ENCODE data around the gene TOR1AIP2. TPM values are rescaled to one million over a fixed set of nuclear protein-coding genes. Genes with fewer than 3 reads are reported as not detected.

Gene TOR1AIP2
- total RNA-seq, 1 donor from 2014 or later: 88.5 TPM

DNA sequence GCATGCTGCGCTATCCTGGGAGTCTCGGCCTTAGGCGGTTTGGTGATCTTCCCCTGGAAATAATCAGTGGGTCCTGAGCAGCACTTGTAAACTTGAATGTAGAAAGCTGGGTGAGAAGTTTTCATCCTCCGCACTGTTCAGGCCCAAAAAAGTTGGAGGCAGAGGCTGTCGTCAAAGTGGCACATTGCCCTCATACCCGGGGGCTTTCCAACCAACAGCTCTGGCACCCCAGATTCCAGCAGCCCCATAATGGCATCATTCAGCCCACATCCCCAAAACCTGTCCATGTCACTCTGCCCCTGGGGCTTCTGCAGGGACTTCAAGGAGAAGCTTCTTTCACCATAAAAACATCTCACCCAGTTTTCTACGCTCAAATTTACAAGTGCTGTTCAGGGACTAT, 59.3 kb downstream of the TOR1AIP2 start:
- H3K9me3 ChIP-seq: no peaks in the 10 kb centered on the region
- DNase-seq (no peak), ATAC-seq (no peak)
- no peak overlapping the region for H3K27ac ChIP-seq
- intact Hi-C loops (cut with DNase I): no loop called here
- TF ChIP-seq, protein P1, sequence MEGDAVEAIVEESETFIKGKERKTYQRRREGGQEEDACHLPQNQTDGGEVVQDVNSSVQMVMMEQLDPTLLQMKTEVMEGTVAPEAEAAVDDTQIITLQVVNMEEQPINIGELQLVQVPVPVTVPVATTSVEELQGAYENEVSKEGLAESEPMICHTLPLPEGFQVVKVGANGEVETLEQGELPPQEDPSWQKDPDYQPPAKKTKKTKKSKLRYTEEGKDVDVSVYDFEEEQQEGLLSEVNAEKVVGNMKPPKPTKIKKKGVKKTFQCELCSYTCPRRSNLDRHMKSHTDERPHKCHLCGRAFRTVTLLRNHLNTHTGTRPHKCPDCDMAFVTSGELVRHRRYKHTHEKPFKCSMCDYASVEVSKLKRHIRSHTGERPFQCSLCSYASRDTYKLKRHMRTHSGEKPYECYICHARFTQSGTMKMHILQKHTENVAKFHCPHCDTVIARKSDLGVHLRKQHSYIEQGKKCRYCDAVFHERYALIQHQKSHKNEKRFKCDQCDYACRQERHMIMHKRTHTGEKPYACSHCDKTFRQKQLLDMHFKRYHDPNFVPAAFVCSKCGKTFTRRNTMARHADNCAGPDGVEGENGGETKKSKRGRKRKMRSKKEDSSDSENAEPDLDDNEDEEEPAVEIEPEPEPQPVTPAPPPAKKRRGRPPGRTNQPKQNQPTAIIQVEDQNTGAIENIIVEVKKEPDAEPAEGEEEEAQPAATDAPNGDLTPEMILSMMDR (IDR thresholded peaks at IDR 0.05): no peak
- H3K4me3 ChIP-seq: no peak overlapping the region
- H3K27me3 ChIP-seq: no peaks in the 10 kb centered on the region
- peaks cover 20% of the 10 kb centered on the region for H3K4me1 ChIP-seq
- no peaks in the 10 kb centered on the region for H3K36me3 ChIP-seq

DNA sequence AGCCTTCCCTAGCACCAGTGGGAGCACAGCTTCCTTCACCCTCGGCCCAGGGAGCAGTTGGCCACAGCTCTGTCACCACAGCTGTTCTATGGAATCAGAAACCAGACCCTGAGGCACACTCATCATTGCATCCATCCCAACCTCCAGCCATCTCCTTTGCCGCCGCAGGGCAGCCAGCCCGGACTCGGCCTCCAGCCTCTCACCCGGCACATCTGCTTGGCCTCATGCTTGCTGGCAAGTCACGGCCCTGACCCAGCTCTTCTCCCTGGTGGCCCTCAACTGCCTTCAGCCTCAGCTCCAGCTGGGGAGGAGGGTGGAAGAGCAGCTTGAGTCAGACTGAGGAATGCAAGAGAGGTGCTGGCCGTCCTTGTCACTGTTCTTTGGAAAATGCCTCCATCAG, 59.8 kb downstream of the TOR1AIP2 start:
- peaks cover 20% of the 10 kb centered on the region for H3K4me1 ChIP-seq
- H3K4me3 ChIP-seq: no peak overlapping the region
- intact Hi-C loops (cut with DNase I): no loop called here
- TF ChIP-seq, protein P1 (IDR thresholded peaks at IDR 0.05): no peak
- H3K27ac ChIP-seq: no peak overlapping the region
- no peaks in the 10 kb centered on the region for H3K36me3 ChIP-seq
- ATAC-seq (no peak), DNase-seq (no peak)
- H3K27me3 ChIP-seq: no peaks in the 10 kb centered on the region
- no peaks in the 10 kb centered on the region for H3K9me3 ChIP-seq

DNA sequence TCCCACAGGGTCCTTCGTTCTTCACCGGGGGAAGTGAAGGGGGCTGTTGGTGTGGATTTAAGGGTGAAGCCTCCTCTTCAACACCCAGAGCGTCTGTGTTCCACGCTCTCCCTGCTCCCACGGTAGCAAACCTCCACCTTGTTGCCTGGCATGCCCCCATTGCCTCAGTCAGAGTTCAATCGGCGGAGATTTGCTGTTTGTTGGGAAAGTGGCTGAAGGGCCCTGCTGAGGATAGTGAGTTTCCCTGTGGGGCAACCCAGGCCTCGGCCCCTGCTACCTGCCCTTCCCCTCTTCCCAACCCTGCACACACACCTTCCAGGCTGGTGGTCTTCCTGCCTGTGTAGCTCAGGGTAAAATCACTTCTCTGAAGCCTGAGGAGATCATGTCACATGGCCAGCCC, 60.5 kb downstream of the TOR1AIP2 start:
- no peaks in the 10 kb centered on the region for H3K27me3 ChIP-seq
- DNase-seq (peak; percentile 29), ATAC-seq (no peak)
- peaks cover 20% of the 10 kb centered on the region for H3K4me1 ChIP-seq
- intact Hi-C loops (cut with DNase I): no loop called here
- TF ChIP-seq, protein P1 (IDR thresholded peaks at IDR 0.05): no peak
- H3K9me3 ChIP-seq: no peaks in the 10 kb centered on the region
- no peak overlapping the region for H3K4me3 ChIP-seq
- H3K27ac ChIP-seq: no peak overlapping the region
- H3K36me3 ChIP-seq: no peaks in the 10 kb centered on the region

DNA sequence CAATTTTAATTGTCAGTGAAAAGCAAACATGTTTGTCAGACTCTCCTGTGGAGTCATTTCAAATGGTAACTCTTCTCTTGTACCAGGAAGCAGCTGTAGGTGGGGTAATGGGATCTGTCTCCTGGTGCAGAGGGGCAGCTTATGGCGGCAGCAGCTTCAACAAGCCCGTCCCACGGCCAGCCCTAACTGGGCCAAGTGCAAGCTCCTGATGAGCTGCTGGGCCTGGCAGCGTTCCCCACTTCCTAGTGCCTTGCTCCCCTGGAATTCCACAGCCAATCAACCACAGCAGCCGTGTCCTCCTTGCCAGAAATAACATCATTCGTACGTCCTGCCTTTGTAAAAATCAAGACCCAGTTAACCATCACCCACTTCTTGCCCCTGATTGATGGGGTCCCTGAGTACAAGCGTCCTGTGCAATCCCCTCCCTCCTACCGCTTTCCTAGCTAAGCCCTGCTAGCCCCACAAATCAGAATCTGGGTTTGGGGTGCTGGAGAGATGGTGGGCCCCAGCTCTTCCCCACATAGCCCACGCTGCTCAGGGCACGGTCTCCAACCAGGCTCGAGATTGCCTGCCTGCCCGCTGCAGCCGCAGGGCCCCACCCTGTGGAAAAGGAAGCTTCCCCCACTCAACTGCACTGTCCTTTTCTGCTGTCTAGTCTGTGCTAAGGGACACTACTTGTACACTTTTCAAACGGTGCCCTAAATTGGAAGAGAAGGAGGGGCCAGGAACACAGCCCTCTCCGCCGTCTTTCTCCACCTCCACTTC, 61.2 kb downstream of the TOR1AIP2 start:
- Histone ChIP-seq H3K36me3 (no peaks in the 10 kb centered on the region), H3K4me3 (no peak overlapping the region), H3K27me3 (no peaks in the 10 kb centered on the region), H3K9me3 (no peaks in the 10 kb centered on the region), H3K4me1 (peaks cover 20% of the 10 kb centered on the region), H3K27ac (no peak overlapping the region)
- TF ChIP-seq, protein P1 (IDR thresholded peaks at IDR 0.05): no peak
- DNase-seq (no peak), ATAC-seq (no peak)
- intact Hi-C loops (cut with DNase I): no loop called here

DNA sequence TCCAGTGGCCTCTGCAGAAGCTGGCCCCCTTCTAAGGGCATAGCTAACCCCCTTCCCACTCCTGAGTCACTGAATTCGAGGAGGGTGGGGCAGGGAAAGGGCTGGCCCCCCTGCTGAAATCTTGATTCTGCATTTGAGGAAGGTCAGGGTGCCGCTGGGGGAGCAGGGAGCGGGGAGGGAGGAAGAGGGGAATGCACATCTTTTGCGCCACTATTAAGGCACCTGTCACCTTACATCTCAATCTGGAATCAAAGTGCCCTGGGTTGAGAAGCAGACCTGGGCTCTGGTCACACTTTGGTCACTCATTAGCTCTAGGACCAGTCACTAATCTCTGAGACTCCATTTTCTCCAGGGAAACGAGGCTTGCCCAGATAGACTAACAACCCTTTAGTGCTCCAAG, 62.0 kb downstream of the TOR1AIP2 start:
- Histone ChIP-seq H3K4me3 (peak overlapping the region; percentile 48), H3K27ac (no peak overlapping the region), H3K36me3 (no peaks in the 10 kb centered on the region), H3K9me3 (no peaks in the 10 kb centered on the region), H3K4me1 (peaks cover 20% of the 10 kb centered on the region), H3K27me3 (no peaks in the 10 kb centered on the region)
- no peak for ATAC-seq
- TF ChIP-seq, protein P1 (IDR thresholded peaks at IDR 0.05): no peak
- DNase-seq: no peak
- intact Hi-C loops (cut with DNase I): no loop called here

DNA sequence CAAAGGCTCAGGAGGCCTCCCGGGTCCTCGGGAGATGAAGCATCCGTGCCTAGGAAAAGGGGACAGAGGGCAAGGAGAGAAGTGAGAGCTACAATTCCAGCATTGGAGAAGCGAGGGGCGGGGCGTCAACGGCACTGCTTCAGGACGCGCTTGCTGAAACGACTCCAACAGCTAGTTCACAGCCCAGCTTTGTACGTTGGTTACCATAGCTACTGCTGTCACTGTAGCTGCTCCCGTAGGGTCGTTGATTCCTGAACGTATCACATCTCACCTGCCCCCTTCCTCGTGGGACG, 63.1 kb downstream of the TOR1AIP2 start:
- Histone ChIP-seq H3K4me3 (peak overlapping the region; percentile 48), H3K9me3 (no peaks in the 10 kb centered on the region), H3K36me3 (no peaks in the 10 kb centered on the region), H3K4me1 (peaks cover 20% of the 10 kb centered on the region), H3K27ac (no peak overlapping the region), H3K27me3 (no peaks in the 10 kb centered on the region)
- TF ChIP-seq, protein P1 (IDR thresholded peaks at IDR 0.05): no peak
- intact Hi-C loops (cut with DNase I): loop anchor here (5.0 kb wide), 1 partner anchor 107 kb away; no protein-coding TSS in a partner anchor
- ATAC-seq (peak; percentile 55), DNase-seq (peak; percentile 80)

Data from upper lobe of right lung (tissue), 1 donor.